Neuronal stem cell (in vitro differentiated cells): ENCODE measurements around the gene FGF4. TPM values are rescaled to one million over a fixed set of nuclear protein-coding genes. Genes with fewer than 3 reads are reported as not detected.
A peak's percentile ranks its signal among the peaks of the same experiment; 100 is the strongest.

ENCODE experiments used
- DNase-seq: peaks from one replicate; pipeline ENCODE4 v3.0.0-alpha.2; 2013; ENCODE audit warnings: low spot score
- H2AFZ ChIP-seq: one replicate; pipeline ENCODE4 v1.6.1; 2013; ENCODE audit warnings: mild to moderate bottlenecking, low read length, inconsistent platforms
- H2AK5ac ChIP-seq: 2 replicates; pipeline ENCODE4 v1.6.1; 2013; ENCODE audit warnings: low read depth, mild to moderate bottlenecking, inconsistent platforms, low read length, moderate library complexity, mixed read lengths
- H2BK120ac ChIP-seq: 2 replicates; pipeline ENCODE4 v1.6.1; 2013; ENCODE audit warnings: low read depth, mild to moderate bottlenecking, inconsistent platforms, low read length, moderate library complexity, mixed read lengths
- H2BK12ac ChIP-seq: one replicate; pipeline ENCODE4 v1.6.1; 2013; ENCODE audit warnings: low read length, inconsistent platforms
- H2BK15ac ChIP-seq: 2 replicates; pipeline ENCODE4 v1.6.1; 2013; ENCODE audit warnings: mild to moderate bottlenecking, low read length, inconsistent platforms, mixed read lengths
- H2BK5ac ChIP-seq: one replicate; pipeline ENCODE4 v1.6.1; 2013; ENCODE audit warnings: inconsistent platforms, mild to moderate bottlenecking, low read length, moderate library complexity
- H3K14ac ChIP-seq: one replicate; pipeline ENCODE4 v1.6.1; 2013; ENCODE audit warnings: low read length, inconsistent platforms
- H3K18ac ChIP-seq: 2 replicates; pipeline ENCODE4 v1.6.1; 2013; ENCODE audit warnings: low read length, inconsistent platforms
- H3K23ac ChIP-seq: 2 replicates; pipeline ENCODE4 v1.6.1; 2013; ENCODE audit warnings: low read depth, mild to moderate bottlenecking, mixed read lengths, low read length, inconsistent platforms; ENCODE audit not compliant: poor library complexity
- H3K27ac ChIP-seq: replicated peaks from 3 replicates; pipeline ENCODE4 v1.5.1; 2013; ENCODE audit warnings: low read length, inconsistent platforms
- H3K27me3 ChIP-seq, 3 experiments: 2 replicates each; pipeline ENCODE4 v1.6.1; 2013; ENCODE audit warnings: low read length in 3 of 3, mild to moderate bottlenecking in 2 of 3, inconsistent platforms in 1 of 3, low read depth in 1 of 3, mixed read lengths in 1 of 3, moderate library complexity in 1 of 3; ENCODE audit not compliant: control insufficient read depth in 3 of 3, insufficient read depth in 3 of 3
- H3K36me3 ChIP-seq, 2 donors: replicated peaks in 1 of 2; 2 replicates each; pipeline ENCODE4 v1.6.1; 2013; ENCODE audit warnings: low read length in 2 of 2; ENCODE audit not compliant: control insufficient read depth in 2 of 2, insufficient read depth in 2 of 2
- H3K4ac ChIP-seq: 2 replicates; pipeline ENCODE4 v1.6.1; 2013; ENCODE audit warnings: inconsistent platforms, mild to moderate bottlenecking, low read length, moderate library complexity
- H3K4me1 ChIP-seq, 2 donors: 1 replicate in 1 of 2; 2 replicates in 1 of 2; pipeline ENCODE4 v1.6.1; 2013; ENCODE audit warnings: low read length in 2 of 2, low read depth in 1 of 2; ENCODE audit not compliant: control insufficient read depth in 2 of 2, insufficient read depth in 1 of 2
- H3K4me2 ChIP-seq: one replicate; pipeline ENCODE4 v1.6.1; 2013; ENCODE audit warnings: mild to moderate bottlenecking, low read length, inconsistent platforms; ENCODE audit not compliant: insufficient read depth, poor library complexity, severe bottlenecking
- H3K4me3 ChIP-seq, 2 donors: 2 replicates each; pipeline ENCODE4 v1.5.1; 2013; ENCODE audit warnings: low read length in 2 of 2, mild to moderate bottlenecking in 2 of 2, inconsistent platforms in 1 of 2, moderate library complexity in 1 of 2
- H3K79me1 ChIP-seq: one replicate; pipeline ENCODE4 v1.6.1; 2013; ENCODE audit warnings: low read depth, mild to moderate bottlenecking, inconsistent platforms, low read length, moderate library complexity
- H3K9ac ChIP-seq: one replicate; pipeline ENCODE4 v1.6.1; 2013; ENCODE audit warnings: mild to moderate bottlenecking, low read depth, low read length, inconsistent platforms; ENCODE audit not compliant: poor library complexity
- H3K9me3 ChIP-seq, 2 donors: replicated peaks in 1 of 2; 2 replicates each; pipeline versions ENCODE3 to v1.6.1; 2013; ENCODE audit warnings: low read length in 2 of 2, mild to moderate bottlenecking in 2 of 2, inconsistent platforms in 1 of 2, low read depth in 1 of 2, mixed read lengths in 1 of 2, moderate library complexity in 1 of 2; ENCODE audit not compliant: control insufficient read depth in 2 of 2, insufficient read depth in 1 of 2
- H4K8ac ChIP-seq: one replicate; pipeline ENCODE4 v1.6.1; 2013; ENCODE audit warnings: low read depth, mild to moderate bottlenecking, inconsistent platforms, low read length, moderate library complexity
- H4K91ac ChIP-seq: one replicate; pipeline ENCODE4 v1.6.1; 2013; ENCODE audit warnings: low read length, low read depth, mild to moderate bottlenecking, inconsistent platforms; ENCODE audit not compliant: poor library complexity
- WGBS, 2 donors: extraction: QIAGEN DNeasy Blood & Tissue Kit; methylation state at CpG; one replicate each; pipeline ENCODE4 v1.1.7; 2013; ENCODE audit warnings: missing lambda C conversion rate in 2 of 2, mixed read lengths in 1 of 2; ENCODE audit not compliant: insufficient read length in 2 of 2, insufficient replicate concordance in 1 of 2; ENCODE audit errors: extremely low coverage in 2 of 2; 5-methylcytosine and 5-hydroxymethylcytosine counted together
- polyA plus RNA-seq, 2 experiments: library from polyadenylated mRNA; stranded (reverse); fragments of 200-250 nt; gene quantifications; one replicate each; pipeline ENCODE4 v1.2.3, GENCODE V29; 2013

Gene FGF4, protein sequence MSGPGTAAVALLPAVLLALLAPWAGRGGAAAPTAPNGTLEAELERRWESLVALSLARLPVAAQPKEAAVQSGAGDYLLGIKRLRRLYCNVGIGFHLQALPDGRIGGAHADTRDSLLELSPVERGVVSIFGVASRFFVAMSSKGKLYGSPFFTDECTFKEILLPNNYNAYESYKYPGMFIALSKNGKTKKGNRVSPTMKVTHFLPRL
- polyA plus RNA-seq (2013, experiment 1 of 2), result 0.06 TPM
- polyA plus RNA-seq (2013, experiment 2 of 2), result 0.06 TPM

DNA sequence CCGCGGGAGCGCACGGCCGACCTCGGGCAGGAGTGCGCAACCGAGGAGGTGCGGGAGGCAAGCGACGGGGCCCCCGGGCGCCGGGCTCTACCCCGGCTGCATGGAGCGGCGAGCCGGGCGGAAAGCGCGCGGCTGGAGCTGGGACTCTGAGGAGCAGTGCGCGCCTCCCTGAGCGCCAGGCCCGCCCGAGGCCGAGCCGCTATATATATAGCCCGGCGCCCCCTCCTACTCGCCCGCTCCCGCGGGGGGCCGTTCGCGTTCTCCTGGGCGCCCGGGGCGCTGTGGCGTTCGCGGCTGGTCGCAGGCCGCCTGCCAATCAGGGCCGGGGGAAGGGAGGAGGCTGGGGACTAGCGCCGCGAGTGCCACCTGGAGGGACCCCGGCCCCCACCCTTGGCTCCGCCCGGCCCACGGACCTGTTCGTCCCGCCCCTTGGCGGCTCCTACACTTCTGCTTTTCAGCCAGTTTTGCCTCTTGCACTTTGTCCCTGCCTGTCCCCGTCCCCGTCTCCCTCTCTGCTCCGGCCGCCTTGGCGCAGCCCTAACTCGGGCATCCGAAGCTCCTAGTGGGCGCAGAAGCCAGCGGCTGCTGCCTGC is at the start of gene FGF4:
TSS of gene FGF4 (minus strand) at position 179 of the 593 bp plus-strand sequence. CDS start 257 bp downstream, outside the sequence.
- Histone ChIP-seq H3K27me3 (peaks cover 20 to 74% (median 48%) of the 10 kb centered on the region in 3 experiments), H3K23ac (peak within 1 kb of the TSS; percentile 77), H3K4me3 (peak within 1 kb of the TSS in 1 of 2 donors; percentile 71), H3K36me3 (no peaks in the 10 kb centered on the region), H2AK5ac (peak within 1 kb of the TSS; percentile 74), H2AFZ (no peak within 1 kb of the TSS), H4K91ac (no peak within 1 kb of the TSS), H3K18ac (peak within 1 kb of the TSS; percentile 92), H4K8ac (peak within 1 kb of the TSS; percentile 89), H3K4me2 (peak within 1 kb of the TSS; percentile 69), H3K9me3 (no peaks in the 10 kb centered on the region), H3K27ac (no peak within 1 kb of the TSS), H3K79me1 (no peaks in the 10 kb centered on the region), H2BK15ac (peak within 1 kb of the TSS; percentile 81), H2BK120ac (peak within 1 kb of the TSS; percentile 39), H3K14ac (peak within 1 kb of the TSS; percentile 91), H3K4me1 (peaks cover 0 to 13% of the 10 kb centered on the region in 2 donors), H3K9ac (peak within 1 kb of the TSS; percentile 56), H2BK12ac (peak within 1 kb of the TSS; percentile 76), H2BK5ac (peak within 1 kb of the TSS; percentile 5), H3K4ac (no peak within 1 kb of the TSS)
- whole genome bisulfite sequencing, 2 donors, result no CpG with 5 or more reads among the region's 66 CpGs
- no peak for DNase-seq

- no peak overlapping the region for H3K4me2 ChIP-seq
- WGBS, 2 donors, result no CpG with 5 or more reads among the region's 6 CpGs
- no peak overlapping the region for H3K23ac ChIP-seq
- no peak for DNase-seq
- no peaks in the 10 kb centered on the region for H3K79me1 ChIP-seq
- peaks cover 2 to 7% of the 10 kb centered on the region in 2 donors for H3K9me3 ChIP-seq
- H2BK15ac ChIP-seq, result peak overlapping the region; percentile 6
- peaks cover 0 to 15% of the 10 kb centered on the region in 2 donors for H3K4me1 ChIP-seq
- no peaks in the 10 kb centered on the region for H3K36me3 ChIP-seq
- no peak overlapping the region for H2AFZ ChIP-seq
- H4K91ac ChIP-seq, result peak overlapping the region; percentile 90
- peak overlapping the region; percentile 61 for H3K18ac ChIP-seq
- H3K4me3 ChIP-seq, result no peak overlapping the region
- peak overlapping the region; percentile 65 for H2BK12ac ChIP-seq
- H2BK120ac ChIP-seq, result no peak overlapping the region
- peak overlapping the region; percentile 31 for H3K14ac ChIP-seq
- H3K27me3 ChIP-seq, result peaks cover 9 to 76% (median 34%) of the 10 kb centered on the region in 3 experiments
- peak overlapping the region; percentile 64 for H2AK5ac ChIP-seq
- no peak overlapping the region for H3K27ac ChIP-seq
- H3K4ac ChIP-seq, result peak overlapping the region; percentile 46
- H3K9ac ChIP-seq, result no peak overlapping the region
- peak overlapping the region; percentile 47 for H2BK5ac ChIP-seq
- peak overlapping the region; percentile 54 for H4K8ac ChIP-seq
Measured at GRCh38 chr11:69823641-69824265, 48.6 kb upstream of the FGF4 start.

- Histone ChIP-seq H2BK15ac (peak overlapping the region; percentile 0), H3K4me1 (peaks cover 0 to 10% of the 10 kb centered on the region in 2 donors), H3K9ac (no peak overlapping the region), H3K36me3 (no peaks in the 10 kb centered on the region), H3K27ac (no peak overlapping the region), H4K91ac (no peak overlapping the region), H2AK5ac (peak overlapping the region; percentile 89), H2BK120ac (no peak overlapping the region), H3K4ac (no peak overlapping the region), H3K14ac (no peak overlapping the region), H3K27me3 (peaks cover 17 to 80% (median 43%) of the 10 kb centered on the region in 3 experiments), H3K23ac (no peak overlapping the region), H4K8ac (no peak overlapping the region), H2BK5ac (peak overlapping the region; percentile 63), H2AFZ (no peak overlapping the region), H3K9me3 (peaks cover 2 to 7% of the 10 kb centered on the region in 2 donors), H3K4me2 (no peak overlapping the region), H2BK12ac (no peak overlapping the region), H3K4me3 (no peak overlapping the region), H3K18ac (peak overlapping the region; percentile 86), H3K79me1 (no peaks in the 10 kb centered on the region)
- no CpG with 5 or more reads among the region's 15 CpGs for WGBS, 2 donors
- no peak for DNase-seq
Measured at GRCh38 chr11:69822676-69823494, 47.7 kb upstream of the FGF4 start.
